MCF 10A (cell line): Measurements from ENCODE around the gene URGCP. TPM values are rescaled to one million over a fixed set of nuclear protein-coding genes. Genes with fewer than 3 reads are reported as not detected.
"Not testable (repeated sequence)": the region's sequence is repeated elsewhere in the genome, so short reads cannot be mapped to it uniquely, and the experiment has no call there.

Source experiments
- BruUV-seq: library from RNA; stranded (reverse); fragments of 400-500 nt; replicated peaks from 2 replicates; lab custom pipeline; 2021; lab: Mats Ljungman, UMichigan
- CTCF ChIA-PET: fragments of 300-600 bp; sonication (Branson Sonifier 250); formaldehyde crosslinking; extraction: SDS; loops from one replicate; lab custom pipeline; 2021; ENCODE audit warnings: antibody characterized with exemption, inconsistent platforms; lab: Yijun Ruan, JAX
- POLR2A ChIA-PET: fragments of 300-600, 350-650 bp; sonication (Branson Sonifier 250); formaldehyde crosslinking; extraction: SDS; loops from one replicate; lab custom pipeline; 2020; ENCODE audit warnings: antibody characterized with exemption, inconsistent platforms; lab: Yijun Ruan, JAX
- DNase-seq: peaks from one replicate; pipeline ENCODE4 v3.0.0-alpha.2; 2018; ENCODE audit not compliant: unreplicated experiment
- H3K27ac Mint-ChIP-seq: one replicate; pipeline ENCODE4 v1.8.0; 2022; ENCODE audit warnings: mild to moderate bottlenecking, low read depth, mixed read lengths; ENCODE audit not compliant: unreplicated experiment
- H3K27me3 Mint-ChIP-seq: one replicate; pipeline ENCODE4 v1.8.0; 2022; ENCODE audit warnings: mixed read lengths; ENCODE audit not compliant: insufficient read depth, unreplicated experiment
- H3K36me3 Mint-ChIP-seq: one replicate; pipeline ENCODE4 v1.8.0; 2022; ENCODE audit warnings: mild to moderate bottlenecking, moderate library complexity, mixed read lengths; ENCODE audit not compliant: insufficient read depth, unreplicated experiment
- H3K4me1 Mint-ChIP-seq: one replicate; pipeline ENCODE4 v1.8.0; 2022; ENCODE audit warnings: mixed read lengths; ENCODE audit not compliant: insufficient read depth, unreplicated experiment
- H3K4me3 Mint-ChIP-seq: one replicate; pipeline ENCODE4 v1.8.0; 2022; ENCODE audit warnings: mild to moderate bottlenecking, moderate library complexity, mixed read lengths; ENCODE audit not compliant: unreplicated experiment
- H3K9me3 Mint-ChIP-seq: one replicate; pipeline ENCODE4 v1.8.0; 2022; ENCODE audit warnings: mixed read lengths; ENCODE audit not compliant: unreplicated experiment
- intact Hi-C: fragments of 100-400 bp; cut with micrococcal nuclease; formaldehyde crosslinking; loops from 2 replicates; pipeline ENCODE4 v1.14.1; 2022
- total RNA-seq: library from RNA; stranded (reverse); gene quantifications from 2 replicates; pipeline ENCODE4 v1.2.3, GENCODE V29; 2022
- TF ChIP-seq, protein P1 (sequence below): fragments of 200-600 bp; IDR thresholded peaks from one replicate; pipeline ENCODE4 v1.8.0; 2022; ENCODE audit warnings: antibody characterized with exemption, mild to moderate bottlenecking; ENCODE audit not compliant: unreplicated experiment

Gene URGCP
- total RNA-seq, 1 experiment from 2014 or later = 37.2 TPM

DNA sequence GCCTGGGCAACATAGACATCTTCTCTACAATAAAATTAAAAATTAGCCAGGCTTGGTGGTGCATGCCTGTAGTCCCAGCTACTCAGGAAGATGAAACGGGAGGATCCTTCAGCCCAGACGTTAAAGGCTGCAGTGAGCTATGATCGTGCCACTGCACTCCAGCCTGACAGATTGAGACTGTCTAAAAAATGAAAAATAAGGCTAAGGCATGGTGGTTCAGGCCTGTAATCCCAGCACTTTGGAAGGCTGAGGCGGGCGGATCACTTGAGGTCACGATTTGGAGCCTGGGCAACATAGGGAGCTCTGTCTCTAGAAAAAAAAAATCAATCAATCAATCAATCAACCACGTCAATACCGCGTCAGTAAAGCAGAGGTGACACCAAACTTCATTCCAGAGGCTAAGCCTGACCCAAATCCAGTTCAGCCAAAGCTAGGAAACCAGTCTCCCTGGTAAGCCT, 68.2 kb downstream of the URGCP start:
- no peak for DNase-seq
- H3K27ac Mint-ChIP-seq = no peak overlapping the region
- H3K36me3 Mint-ChIP-seq = no peaks in the 10 kb centered on the region
- intact Hi-C loops = loop anchor here (1.0 to 10.0 kb wide), 5 partner anchors 109 to 576 kb away; partner anchors contain the start of gene COA1
- no peak overlapping the region for H3K4me3 Mint-ChIP-seq
- CTCF ChIA-PET = interaction anchor here (0.6 to 7.4 kb wide), 53 partner anchors 9 to 1943 kb away, joined by 3 to 84 read pairs (median 4); partner anchors contain the start of genes COA1 and STK17A
- no TSS peak for BruUV-seq
- H3K27me3 Mint-ChIP-seq = no peaks in the 10 kb centered on the region
- POLR2A ChIA-PET = interaction anchor here (0.6 to 3.9 kb wide), 12 partner anchors 13 to 257 kb away, joined by 3 to 28 read pairs (median 6); partner anchors contain the start of genes BLVRA and STK17A
- H3K9me3 Mint-ChIP-seq = no peaks in the 10 kb centered on the region
- H3K4me1 Mint-ChIP-seq = no peaks in the 10 kb centered on the region
- TF ChIP-seq, protein P1, sequence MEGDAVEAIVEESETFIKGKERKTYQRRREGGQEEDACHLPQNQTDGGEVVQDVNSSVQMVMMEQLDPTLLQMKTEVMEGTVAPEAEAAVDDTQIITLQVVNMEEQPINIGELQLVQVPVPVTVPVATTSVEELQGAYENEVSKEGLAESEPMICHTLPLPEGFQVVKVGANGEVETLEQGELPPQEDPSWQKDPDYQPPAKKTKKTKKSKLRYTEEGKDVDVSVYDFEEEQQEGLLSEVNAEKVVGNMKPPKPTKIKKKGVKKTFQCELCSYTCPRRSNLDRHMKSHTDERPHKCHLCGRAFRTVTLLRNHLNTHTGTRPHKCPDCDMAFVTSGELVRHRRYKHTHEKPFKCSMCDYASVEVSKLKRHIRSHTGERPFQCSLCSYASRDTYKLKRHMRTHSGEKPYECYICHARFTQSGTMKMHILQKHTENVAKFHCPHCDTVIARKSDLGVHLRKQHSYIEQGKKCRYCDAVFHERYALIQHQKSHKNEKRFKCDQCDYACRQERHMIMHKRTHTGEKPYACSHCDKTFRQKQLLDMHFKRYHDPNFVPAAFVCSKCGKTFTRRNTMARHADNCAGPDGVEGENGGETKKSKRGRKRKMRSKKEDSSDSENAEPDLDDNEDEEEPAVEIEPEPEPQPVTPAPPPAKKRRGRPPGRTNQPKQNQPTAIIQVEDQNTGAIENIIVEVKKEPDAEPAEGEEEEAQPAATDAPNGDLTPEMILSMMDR = no peak

GRCh38 chr7:43834463-43835251, 71.7 kb downstream of the URGCP start:
- intact Hi-C loops = loop anchor here (5.0 to 10.0 kb wide), 2 partner anchors 380 to 572 kb away; no protein-coding TSS in a partner anchor
- ChIA-PET POLR2A (interaction anchor here (0.7 to 1.8 kb wide), 4 partner anchors 14 to 256 kb away, joined by 3 to 4 read pairs (median 3); partner anchors contain the start of gene MRPS24), CTCF (interaction anchor here (0.6 to 7.4 kb wide), 8 partner anchors 105 to 893 kb away, joined by 3 to 84 read pairs (median 4); partner anchors contain the start of genes COA1 and STK17A)
- peak; percentile 18 for DNase-seq
- Mint-ChIP-seq H3K4me3 (no peak overlapping the region), H3K27me3 (peaks cover under 1% of the 10 kb centered on the region), H3K27ac (no peak overlapping the region), H3K9me3 (no peaks in the 10 kb centered on the region), H3K36me3 (no peaks in the 10 kb centered on the region), H3K4me1 (no peaks in the 10 kb centered on the region)
- no TSS peak for BruUV-seq
- TF ChIP-seq, protein P1 = no peak

DNA sequence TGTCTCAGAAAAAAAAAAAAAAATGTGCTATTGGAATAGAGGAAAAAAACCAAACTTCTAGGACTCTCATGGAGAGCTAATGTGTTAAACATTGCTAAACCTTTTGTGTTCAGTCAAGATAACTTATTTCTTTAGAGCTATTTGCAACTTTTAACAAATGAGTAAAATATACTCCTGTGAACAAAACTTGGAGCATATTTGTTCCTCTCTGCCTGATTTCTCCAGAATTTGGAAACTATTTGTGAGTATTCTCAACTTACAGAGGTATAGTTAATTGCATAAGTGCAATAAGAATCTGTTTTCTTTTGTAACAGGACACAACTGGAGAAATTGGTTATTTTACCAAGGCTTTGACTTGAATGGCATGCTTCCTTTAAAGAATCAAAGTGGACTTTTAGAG, 75.5 kb downstream of the URGCP start:
- CTCF ChIA-PET = interaction anchor here (4.0 kb wide), 1 partner anchor 8 kb away, joined by 29 read pairs; no protein-coding TSS in a partner anchor
- H3K4me1 Mint-ChIP-seq, H3K36me3 Mint-ChIP-seq, POLR2A ChIA-PET, H3K27ac Mint-ChIP-seq, H3K9me3 Mint-ChIP-seq, BruUV-seq, DNase-seq, H3K4me3 Mint-ChIP-seq: not testable (repeated sequence)
- intact Hi-C loops = loop anchor here (10.0 kb wide), 1 partner anchor 376 kb away; no protein-coding TSS in a partner anchor
- peaks cover 33% of the 10 kb centered on the region for H3K27me3 Mint-ChIP-seq

Other genes starting within 250 kb of the URGCP start
- 65.5 and 68.5 TPM in 2 replicates for gene COA1, start 177.1 kb downstream of the URGCP start, total RNA-seq
- 41.2 and 46.0 TPM in 2 replicates for gene BLVRA, start 147.9 kb downstream of the URGCP start, total RNA-seq
- 176 and 188 TPM in 2 replicates for gene MRPS24, start 37.1 kb downstream of the URGCP start, total RNA-seq
- 11.6 and 13.7 TPM in 2 replicates for gene UBE2D4, start 19.8 kb upstream of the URGCP start, total RNA-seq
- not detected in 2 replicates for gene SPDYE1, start 91.3 kb upstream of the URGCP start, total RNA-seq
- gene DBNL, start 138.1 kb upstream of the URGCP start, total RNA-seq = 49.7 and 52.9 TPM in 2 replicates
- gene PGAM2, start 159.0 kb upstream of the URGCP start, total RNA-seq = not detected in 2 replicates
- 19.2 and 22.8 TPM in 2 replicates for gene POLM, start 175.9 kb upstream of the URGCP start, total RNA-seq
- gene AEBP1, start 197.7 kb upstream of the URGCP start, total RNA-seq = not detected in 2 replicates
- 118 and 179 TPM in 2 replicates for gene POLD2, start 217.0 kb upstream of the URGCP start, total RNA-seq
- gene MYL7, start 234.7 kb upstream of the URGCP start, total RNA-seq = not detected in 2 replicates